ENCODE data around the gene VASN.
A peak's percentile ranks its signal among the peaks of the same experiment; 100 is the strongest.

VASN gene

GRCh38 chr16:4401094-4401501 is 29.4 kb downstream of the VASN start:
- H3K4me3 ChIP-seq (replicated peaks; ENCODE audit: low read depth, low read length): no peak overlapping the region
- no peak for TF ChIP-seq CTCF (IDR thresholded peaks at IDR 0.05; ENCODE audit: low read depth, low read length, missing control alignments)
- DNase-seq (ENCODE audit: extremely low read depth, low read depth): no peak

DNA sequence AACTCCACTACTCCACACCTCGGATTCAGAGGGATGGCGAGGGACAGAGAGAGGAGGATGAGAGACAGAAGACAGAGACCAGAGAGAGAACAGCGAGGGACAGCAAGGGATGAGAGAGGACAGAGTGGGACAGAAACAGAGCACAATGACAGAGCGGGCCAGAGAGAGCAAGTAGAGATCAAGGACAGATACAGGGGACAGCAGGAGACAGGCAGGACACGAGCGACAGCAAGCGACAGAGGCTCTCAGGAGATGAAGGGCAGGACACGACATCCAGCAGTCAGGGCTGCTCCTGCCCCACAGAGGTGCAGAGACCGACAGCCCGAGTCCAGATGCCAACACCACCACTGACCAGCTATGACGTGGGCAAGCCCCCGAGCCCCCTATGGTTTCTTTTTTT is 29.9 kb downstream of the VASN start:
- H3K4me3 ChIP-seq (replicated peaks; ENCODE audit: low read depth, low read length): no peak overlapping the region
- TF ChIP-seq CTCF (IDR thresholded peaks at IDR 0.05; ENCODE audit: low read depth, low read length, missing control alignments): no peak
- no peak for DNase-seq (ENCODE audit: extremely low read depth, low read depth)

DNA sequence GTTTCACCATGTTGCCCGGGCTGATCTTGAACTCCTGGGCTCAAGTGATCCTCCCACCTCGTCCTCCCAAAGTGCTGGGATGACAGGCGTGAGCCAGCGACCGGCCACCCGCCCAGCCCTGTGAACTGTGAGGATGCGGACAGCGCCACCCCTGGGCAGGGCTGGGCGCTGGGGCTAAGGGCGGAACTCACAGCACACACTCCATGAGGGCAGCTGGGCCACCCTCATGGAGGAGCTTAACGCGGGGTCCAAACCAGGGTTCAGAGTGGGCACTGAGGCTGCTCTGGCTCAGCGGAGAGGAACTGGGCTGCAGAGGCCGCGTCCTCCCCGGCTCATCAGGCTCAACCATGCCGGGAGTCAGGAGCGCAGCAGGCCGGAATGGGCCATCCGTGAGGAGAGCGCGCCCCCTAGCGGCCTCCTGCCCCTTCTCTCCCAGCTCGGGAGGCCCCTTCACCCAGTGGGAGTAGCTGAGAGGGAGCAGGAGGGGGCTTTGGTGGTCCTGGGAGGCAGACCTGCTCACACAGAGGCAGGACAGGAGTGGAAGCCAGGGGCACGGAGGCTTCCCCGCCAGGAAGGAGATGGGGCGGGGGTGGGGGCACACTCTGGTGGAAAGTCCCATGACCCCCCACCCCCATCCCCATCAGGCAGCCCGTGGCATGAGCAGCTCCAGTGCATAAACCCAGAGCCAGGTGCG is 30.9 kb downstream of the VASN start:
- peak; percentile 83 for TF ChIP-seq CTCF (IDR thresholded peaks at IDR 0.05; ENCODE audit: low read depth, low read length, missing control alignments)
- DNase-seq (ENCODE audit: extremely low read depth, low read depth): no peak
- H3K4me3 ChIP-seq (replicated peaks; ENCODE audit: low read depth, low read length): no peak overlapping the region

- no peak for DNase-seq (ENCODE audit: extremely low read depth, low read depth)
- TF ChIP-seq CTCF (IDR thresholded peaks at IDR 0.05; ENCODE audit: low read depth, low read length, missing control alignments): no peak
- no peak overlapping the region for H3K4me3 ChIP-seq (replicated peaks; ENCODE audit: low read depth, low read length)
Observed at GRCh38 chr16:4403133-4403949, 31.7 kb downstream of the VASN start.

DNA sequence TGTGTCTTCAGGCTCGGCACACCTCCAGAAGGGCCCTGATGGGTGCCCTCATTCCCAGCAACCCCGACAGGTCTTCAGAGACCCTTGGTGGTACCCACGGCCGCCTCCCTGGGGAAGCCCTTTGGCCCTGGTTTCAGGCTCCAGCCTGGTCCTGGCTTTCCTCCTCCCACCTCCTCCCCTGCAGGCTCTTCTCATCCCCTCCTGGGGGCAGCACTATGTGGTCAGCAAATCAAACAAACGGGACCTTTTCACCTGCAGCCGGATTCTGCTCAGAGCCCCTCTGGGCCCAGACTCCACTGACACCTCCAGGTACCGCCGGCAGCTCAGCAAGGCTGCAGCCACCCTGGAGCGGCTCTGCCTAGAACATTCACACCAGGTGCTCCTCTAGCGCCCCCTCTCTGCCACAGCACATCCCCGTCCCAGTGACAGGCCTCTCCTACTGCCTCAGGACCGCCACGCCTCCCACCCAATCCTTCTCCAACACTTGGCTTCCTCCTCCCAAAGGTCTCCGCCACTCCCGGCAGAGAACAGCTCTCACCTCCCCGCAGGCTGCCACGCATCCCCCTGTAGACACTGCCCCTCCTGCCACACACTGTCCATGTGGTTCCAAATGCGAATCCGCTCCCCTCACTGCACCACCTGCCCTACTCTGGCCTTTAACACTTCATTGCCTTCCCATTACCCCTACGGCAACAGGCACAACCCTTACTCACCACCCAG is 32.8 kb downstream of the VASN start:
- no peak for DNase-seq (ENCODE audit: extremely low read depth, low read depth)
- TF ChIP-seq CTCF (IDR thresholded peaks at IDR 0.05; ENCODE audit: low read depth, low read length, missing control alignments): peak; percentile 87
- no peak overlapping the region for H3K4me3 ChIP-seq (replicated peaks; ENCODE audit: low read depth, low read length)

DNA sequence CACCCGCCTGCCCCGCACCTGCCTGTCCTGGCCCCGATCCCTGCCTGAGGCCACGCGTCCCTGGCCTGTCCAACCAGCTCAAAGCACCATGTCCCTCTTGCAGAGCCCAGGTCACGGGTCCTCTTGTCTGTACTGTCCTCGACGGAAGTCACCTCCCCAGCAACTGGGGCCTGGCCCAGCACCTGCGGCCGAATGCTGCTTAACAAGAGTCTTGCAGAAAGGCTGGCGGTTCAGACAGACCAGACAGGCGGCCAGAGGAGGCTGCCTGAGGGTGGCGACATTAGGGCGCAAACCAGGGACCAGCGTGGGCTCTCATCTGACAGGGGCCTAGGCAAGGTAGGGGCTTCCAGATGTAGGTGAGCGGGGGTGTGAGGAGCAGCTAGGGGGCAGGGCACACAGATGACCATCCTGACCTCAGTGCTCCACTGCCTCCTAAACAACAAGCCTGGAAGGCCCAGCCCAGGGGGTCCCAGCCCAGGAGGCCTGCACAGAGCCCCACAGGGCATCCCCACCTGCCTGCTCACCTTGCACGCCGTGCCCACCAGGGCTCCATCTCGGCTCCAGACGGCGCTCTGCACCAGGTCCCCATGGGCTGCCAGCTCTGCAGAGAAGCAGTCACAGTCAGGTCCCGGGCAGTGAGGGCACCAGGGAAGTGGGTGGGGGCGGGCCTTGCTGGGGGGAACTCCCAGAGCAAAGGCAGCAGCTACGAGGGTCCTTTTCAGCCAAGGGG is 33.5 kb downstream of the VASN start:
- TF ChIP-seq CTCF (IDR thresholded peaks at IDR 0.05; ENCODE audit: low read depth, low read length, missing control alignments): no peak
- DNase-seq (ENCODE audit: extremely low read depth, low read depth): no peak
- H3K4me3 ChIP-seq (replicated peaks; ENCODE audit: low read depth, low read length): no peak overlapping the region

Measured in HFF-Myc (cell line).